GM19467 (cell line): ENCODE results near the gene RALGAPA2.
"Not testable (repeated sequence)": the region's sequence is repeated elsewhere in the genome, so short reads cannot be mapped to it uniquely, and the experiment has no call there.

Experiments used
- ATAC-seq: cut with Tn5 transposase; IDR thresholded peaks from one replicate; pipeline ENCODE4 v1.9.1; 2021; ENCODE audit warnings: mild to moderate bottlenecking, moderate library complexity; ENCODE audit not compliant: unreplicated experiment

Gene RALGAPA2

GRCh38 chr20:20547876-20548266 lies 164.6 kb downstream of the RALGAPA2 start:
- ATAC-seq, result no peak

GRCh38 chr20:20547221-20547875 lies 165.1 kb downstream of the RALGAPA2 start:
- ATAC-seq, result no peak

GRCh38 chr20:20546402-20546801 lies 166.0 kb downstream of the RALGAPA2 start:
- ATAC-seq, result no peak

- ATAC-seq, result not testable (repeated sequence)
Observed at GRCh38 chr20:20543348-20543747, 169.1 kb downstream of the RALGAPA2 start.

GRCh38 chr20:20536240-20536933 lies 176.1 kb downstream of the RALGAPA2 start:
- ATAC-seq, result no peak

GRCh38 chr20:20535051-20535450 lies 177.4 kb downstream of the RALGAPA2 start:
- ATAC-seq, result no peak

GRCh38 chr20:20531283-20531682 lies 181.2 kb downstream of the RALGAPA2 start:
- no peak for ATAC-seq

- no peak for ATAC-seq
Observed at GRCh38 chr20:20530428-20531151, 181.9 kb downstream of the RALGAPA2 start.

GRCh38 chr20:20529597-20529996 lies 182.8 kb downstream of the RALGAPA2 start:
- ATAC-seq, result no peak

- ATAC-seq, result no peak
Observed at GRCh38 chr20:20528861-20529260, 183.6 kb downstream of the RALGAPA2 start.

- ATAC-seq, result no peak
Observed at GRCh38 chr20:20527661-20528060, 184.8 kb downstream of the RALGAPA2 start.

- ATAC-seq, result no peak
Observed at GRCh38 chr20:20525756-20526155, 186.7 kb downstream of the RALGAPA2 start.

- ATAC-seq, result no peak
Observed at GRCh38 chr20:20525214-20525613, 187.2 kb downstream of the RALGAPA2 start.

- no peak for ATAC-seq
Observed at GRCh38 chr20:20524756-20525155, 187.7 kb downstream of the RALGAPA2 start.

- ATAC-seq, result no peak
Observed at GRCh38 chr20:20521736-20522135, 190.7 kb downstream of the RALGAPA2 start.

GRCh38 chr20:20520776-20521175 lies 191.7 kb downstream of the RALGAPA2 start:
- no peak for ATAC-seq

GRCh38 chr20:20519269-20519668 lies 193.2 kb downstream of the RALGAPA2 start:
- no peak for ATAC-seq

GRCh38 chr20:20518263-20518662 lies 194.2 kb downstream of the RALGAPA2 start:
- ATAC-seq, result peak; percentile 41

GRCh38 chr20:20517296-20517695 lies 195.1 kb downstream of the RALGAPA2 start:
- no peak for ATAC-seq

- no peak for ATAC-seq
Observed at GRCh38 chr20:20513720-20514119, 198.7 kb downstream of the RALGAPA2 start.

- ATAC-seq, result peak; percentile 80
Observed at GRCh38 chr20:20505554-20505953, 206.9 kb downstream of the RALGAPA2 start.
